KMS-11 (cell line): ENCODE results near the gene LRRC4B.
"Not testable (repeated sequence)": the region's sequence is repeated elsewhere in the genome, so short reads cannot be mapped to it uniquely, and the experiment has no call there.

Source experiments
- H2AFZ ChIP-seq: fragments of 200-600 bp; sonication (generic); 2 replicates; pipeline ENCODE4 v1.6.1; 2016; ENCODE audit warnings: antibody characterized with exemption, mixed run types, low read depth
- H3K27ac ChIP-seq: fragments of 200-600 bp; sonication (generic); 2 replicates; pipeline ENCODE4 v1.6.1; 2016; ENCODE audit warnings: mild to moderate bottlenecking, mixed run types
- H3K27me3 ChIP-seq: fragments of 200-600 bp; sonication (generic); 2 replicates; pipeline ENCODE4 v1.6.1; 2017; ENCODE audit warnings: mild to moderate bottlenecking, low read depth, mixed run types, moderate library complexity; ENCODE audit not compliant: insufficient read depth
- H3K36me3 ChIP-seq: fragments of 200-600 bp; sonication (generic); 2 replicates; pipeline ENCODE4 v1.6.1; 2017; ENCODE audit warnings: mild to moderate bottlenecking, mixed run types; ENCODE audit not compliant: insufficient read depth
- H3K4me1 ChIP-seq: fragments of 200-600 bp; sonication (generic); 2 replicates; pipeline ENCODE4 v1.6.1; 2016; ENCODE audit warnings: mild to moderate bottlenecking, low read depth, mixed run types; ENCODE audit not compliant: poor library complexity, severe bottlenecking
- H3K4me2 ChIP-seq: fragments of 200-600 bp; sonication (generic); 2 replicates; pipeline ENCODE4 v1.7.0; 2016; ENCODE audit warnings: mild to moderate bottlenecking, mixed run types
- H3K4me3 ChIP-seq: fragments of 200-600 bp; sonication (generic); IDR thresholded peaks from 2 replicates; pipeline ENCODE4 v1.6.1; 2017; ENCODE audit warnings: low read depth, low read length, mixed read lengths; ENCODE audit not compliant: insufficient read depth
- H3K79me2 ChIP-seq: fragments of 200-600 bp; sonication (generic); 2 replicates; pipeline ENCODE4 v1.6.1; 2016; ENCODE audit warnings: low read depth, mixed run types; ENCODE audit not compliant: insufficient read depth
- H3K9ac ChIP-seq: fragments of 200-600 bp; sonication (generic); 2 replicates; pipeline ENCODE4 v1.6.1; 2016; ENCODE audit warnings: mild to moderate bottlenecking, mixed run types
- H4K20me1 ChIP-seq: fragments of 200-600 bp; sonication (generic); 2 replicates; pipeline ENCODE4 v1.6.1; 2016; ENCODE audit warnings: mild to moderate bottlenecking, mixed run types; ENCODE audit not compliant: insufficient read depth
- CTCF ChIP-seq: fragments of 200-600 bp; sonication (generic); conservative IDR thresholded peaks from 2 replicates; pipeline ENCODE4 v1.6.1; 2017; ENCODE audit warnings: low read depth, mild to moderate bottlenecking, antibody characterized with exemption, low read length, moderate library complexity, mixed read lengths

Gene LRRC4B

GRCh38 chr19:50604264-50605073 lies 36.2 kb upstream of the LRRC4B start:
- H3K9ac ChIP-seq, H2AFZ ChIP-seq, H3K27me3 ChIP-seq, H3K4me3 ChIP-seq, H3K36me3 ChIP-seq, H3K79me2 ChIP-seq, H3K27ac ChIP-seq, H3K4me2 ChIP-seq, H3K4me1 ChIP-seq, H4K20me1 ChIP-seq: not testable (repeated sequence)

GRCh38 chr19:50602935-50603334 lies 34.7 kb upstream of the LRRC4B start:
- H3K79me2 ChIP-seq, result no peaks in the 10 kb centered on the region
- peaks cover 10% of the 10 kb centered on the region; the same call in 1 of the 2 replicates for H3K27me3 ChIP-seq
- no peaks in the 10 kb centered on the region for H4K20me1 ChIP-seq
- no peaks in the 10 kb centered on the region for H3K36me3 ChIP-seq
- no peaks in the 10 kb centered on the region for H3K4me1 ChIP-seq
- no peak overlapping the region for H3K4me3 ChIP-seq
- H3K4me2 ChIP-seq, result no peak overlapping the region
- no peak overlapping the region for H3K9ac ChIP-seq
- no peak overlapping the region for H2AFZ ChIP-seq
- H3K27ac ChIP-seq, result no peak overlapping the region
- no peak for TF ChIP-seq CTCF

GRCh38 chr19:50602496-50602895 lies 34.3 kb upstream of the LRRC4B start:
- Histone ChIP-seq H3K9ac (no peak overlapping the region), H3K27me3 (peaks cover 10% of the 10 kb centered on the region; the same call in 1 of the 2 replicates), H3K4me2 (no peak overlapping the region), H3K4me3 (no peak overlapping the region), H3K36me3 (no peaks in the 10 kb centered on the region), H3K4me1 (no peaks in the 10 kb centered on the region), H4K20me1 (no peaks in the 10 kb centered on the region), H2AFZ (no peak overlapping the region), H3K27ac (no peak overlapping the region), H3K79me2 (no peaks in the 10 kb centered on the region)
- no peak for TF ChIP-seq CTCF

- H3K4me2 ChIP-seq, result no peak overlapping the region
- no peak overlapping the region for H3K4me3 ChIP-seq
- peaks cover 10% of the 10 kb centered on the region; the same call in 1 of the 2 replicates for H3K27me3 ChIP-seq
- no peaks in the 10 kb centered on the region for H4K20me1 ChIP-seq
- H3K36me3 ChIP-seq, result no peaks in the 10 kb centered on the region
- H2AFZ ChIP-seq, result no peak overlapping the region
- no peaks in the 10 kb centered on the region for H3K4me1 ChIP-seq
- no peaks in the 10 kb centered on the region for H3K79me2 ChIP-seq
- H3K9ac ChIP-seq, result no peak overlapping the region
- no peak for TF ChIP-seq CTCF
- H3K27ac ChIP-seq, result no peak overlapping the region
These were observed 33.8 kb upstream of the LRRC4B start for GRCh38 chr19:50602089-50602422.

- no peak for TF ChIP-seq CTCF
- no peaks in the 10 kb centered on the region for H3K4me1 ChIP-seq
- no peak overlapping the region for H3K4me3 ChIP-seq
- no peak overlapping the region for H3K9ac ChIP-seq
- peaks cover 10% of the 10 kb centered on the region; the same call in 1 of the 2 replicates for H3K27me3 ChIP-seq
- no peak overlapping the region for H3K27ac ChIP-seq
- H2AFZ ChIP-seq, result no peak overlapping the region
- H4K20me1 ChIP-seq, result no peaks in the 10 kb centered on the region
- no peaks in the 10 kb centered on the region for H3K79me2 ChIP-seq
- no peak overlapping the region for H3K4me2 ChIP-seq
- no peaks in the 10 kb centered on the region for H3K36me3 ChIP-seq
These were observed 33.3 kb upstream of the LRRC4B start for GRCh38 chr19:50601407-50602088.
